HK-2 (cell line): Measurements from ENCODE around the gene WDR73.

Source experiments
- DNase-seq: peaks from one replicate; pipeline ENCODE4 v3.0.0-alpha.2; 2018; ENCODE audit not compliant: unreplicated experiment

Gene WDR73

GRCh38 chr15:84620626-84621025 is 33.5 kb downstream of the WDR73 start:
- DNase-seq, result no peak

- no peak for DNase-seq
Measured at GRCh38 chr15:84616235-84616634, 37.8 kb downstream of the WDR73 start.

GRCh38 chr15:84611631-84612030 is 42.5 kb downstream of the WDR73 start:
- no peak for DNase-seq

GRCh38 chr15:84609818-84610525 is 44.1 kb downstream of the WDR73 start:
- no peak for DNase-seq

GRCh38 chr15:84608707-84609284 is 45.3 kb downstream of the WDR73 start:
- no peak for DNase-seq

GRCh38 chr15:84606653-84607120 is 47.4 kb downstream of the WDR73 start:
- DNase-seq, result no peak

GRCh38 chr15:84605554-84605882 is 48.6 kb downstream of the WDR73 start:
- DNase-seq, result no peak

GRCh38 chr15:84604826-84605553 is 49.1 kb downstream of the WDR73 start:
- no peak for DNase-seq

GRCh38 chr15:84603630-84604379 is 50.3 kb downstream of the WDR73 start:
- no peak for DNase-seq

- DNase-seq, result no peak
Measured at GRCh38 chr15:84601555-84601838, 52.6 kb downstream of the WDR73 start.

- peak; percentile 91 for DNase-seq
Measured at GRCh38 chr15:84600687-84601554, 53.2 kb downstream of the WDR73 start, which contains the start of gene ZSCAN2. Gene ZSCAN2, plus strand, starts transcription at chr15:84601009. Its CDS starts 2,919 bp downstream, at chr15:84603928.

GRCh38 chr15:84600331-84600686 is 53.8 kb downstream of the WDR73 start:
- peak; percentile 69 for DNase-seq

GRCh38 chr15:84599906-84600305 is 54.2 kb downstream of the WDR73 start:
- DNase-seq, result no peak

- peak; percentile 21 for DNase-seq
Measured at GRCh38 chr15:84598993-84599392, 55.1 kb downstream of the WDR73 start.

GRCh38 chr15:84598250-84598649 is 55.8 kb downstream of the WDR73 start:
- no peak for DNase-seq

- DNase-seq, result no peak
Measured at GRCh38 chr15:84597296-84597695, 56.8 kb downstream of the WDR73 start.

- no peak for DNase-seq
Measured at GRCh38 chr15:84595660-84596059, 58.4 kb downstream of the WDR73 start.

- DNase-seq, result no peak
Measured at GRCh38 chr15:84594617-84595290, 59.3 kb downstream of the WDR73 start.

- DNase-seq, result no peak
Measured at GRCh38 chr15:84591815-84592214, 62.3 kb downstream of the WDR73 start.

- DNase-seq, result no peak
Measured at GRCh38 chr15:84590406-84590805, 63.7 kb downstream of the WDR73 start.
